Endodermal cell (in vitro differentiated cells): ENCODE data around the gene ODAM. TPM values are rescaled to one million over a fixed set of nuclear protein-coding genes. Genes with fewer than 3 reads are reported as not detected.
"Not testable (repeated sequence)": the region's sequence is repeated elsewhere in the genome, so short reads cannot be mapped to it uniquely, and the experiment has no call there.

Source experiments
- DNase-seq: peaks from one replicate; pipeline ENCODE4 v3.0.0-alpha.2; 2017
- H3K27ac ChIP-seq: 2 replicates; pipeline ENCODE4 v1.5.1; 2013; ENCODE audit warnings: mild to moderate bottlenecking, low read depth, low read length, moderate library complexity
- H3K27me3 ChIP-seq: 2 replicates; pipeline ENCODE4 v1.6.1; 2013; ENCODE audit warnings: mild to moderate bottlenecking, low read length, moderate library complexity; ENCODE audit not compliant: insufficient read depth, control insufficient read depth, poor library complexity, severe bottlenecking
- H3K36me3 ChIP-seq: 2 replicates; pipeline ENCODE4 v1.7.0; 2013; ENCODE audit warnings: mild to moderate bottlenecking, low read length, moderate library complexity; ENCODE audit not compliant: control insufficient read depth, insufficient read depth
- H3K4me1 ChIP-seq: one replicate; pipeline ENCODE4 v1.7.0; 2013; ENCODE audit warnings: low read length; ENCODE audit not compliant: control insufficient read depth, insufficient read depth
- H3K4me3 ChIP-seq: 2 replicates; pipeline ENCODE4 v1.5.1; 2013; ENCODE audit warnings: mild to moderate bottlenecking, low read length, moderate library complexity
- H3K9ac ChIP-seq: 2 replicates; pipeline ENCODE4 v1.6.1; 2013; ENCODE audit warnings: mild to moderate bottlenecking, low read length, moderate library complexity; ENCODE audit not compliant: poor library complexity, severe bottlenecking; ENCODE audit errors: extremely low read depth
- H3K9me3 ChIP-seq: 2 replicates; pipeline ENCODE4 v1.6.1; 2013; ENCODE audit warnings: mild to moderate bottlenecking, low read length, moderate library complexity; ENCODE audit not compliant: control insufficient read depth
- H3K27ac Mint-ChIP-seq: 2 replicates; pipeline ENCODE4 v1.8.0; 2020; ENCODE audit warnings: mixed read lengths
- H3K27me3 Mint-ChIP-seq: 2 replicates; pipeline ENCODE4 v1.8.0; 2021; ENCODE audit warnings: mild to moderate bottlenecking, mixed read lengths; ENCODE audit not compliant: insufficient read depth
- H3K36me3 Mint-ChIP-seq: 2 replicates; pipeline ENCODE4 v1.8.0; 2020; ENCODE audit warnings: low read depth, mixed read lengths
- H3K4me1 Mint-ChIP-seq: 2 replicates; pipeline ENCODE4 v1.8.0; 2020; ENCODE audit warnings: mixed read lengths
- H3K4me3 Mint-ChIP-seq: 2 replicates; pipeline ENCODE4 v1.8.0; 2020; ENCODE audit warnings: mild to moderate bottlenecking, moderate library complexity, mixed read lengths
- H3K9me3 Mint-ChIP-seq: 2 replicates; pipeline ENCODE4 v1.8.0; 2020; ENCODE audit warnings: mild to moderate bottlenecking, mixed read lengths
- CTCF ChIP-seq: fragments of 200-600 bp; sonication (generic); conservative IDR thresholded peaks from 2 replicates; pipeline ENCODE4 v1.5.0; 2021; ENCODE audit warnings: antibody characterized with exemption, mild to moderate bottlenecking
- WGBS, 2 experiments: methylation state at CpG; one replicate each; pipeline versions ENCODE4 v1.1.5 to v1.1.7; 2013; ENCODE audit warnings: missing lambda C conversion rate in 2 of 2, mixed read lengths in 1 of 2; ENCODE audit not compliant: insufficient coverage in 1 of 2, insufficient read length in 1 of 2; 5-methylcytosine and 5-hydroxymethylcytosine counted together
- total RNA-seq, 2 donors: library from RNA; stranded (reverse); fragmentation: NEBNext Ultra II Directional in 1 of 2; extraction: Animal tissue kit (Norgen Biotek cat#: 25700) in 1 of 2; gene quantifications; 2 replicates in 1 of 2; 3 replicates in 1 of 2; pipeline ENCODE4 v1.2.1, GENCODE V29; 2021

The ODAM gene
- total RNA-seq, 2 donors from 2014 or later, result not detected

GRCh38 chr4:70203601-70204000 lies 8.1 kb downstream of the ODAM start:
- no peak for DNase-seq
- Mint-ChIP-seq H3K4me3 (no peak overlapping the region), H3K27ac (no peak overlapping the region), H3K9me3 (no peaks in the 10 kb centered on the region), H3K27me3 (peaks cover 2% of the 10 kb centered on the region), H3K36me3 (no peaks in the 10 kb centered on the region), H3K4me1 (no peaks in the 10 kb centered on the region)
- 96% methylated on average over 1 of the region's 1 CpG; no CpG with 5 or more reads in 1 of the 2 experiments for WGBS, 2 experiments
- Histone ChIP-seq H3K27ac (no peak overlapping the region), H3K9me3 (no peaks in the 10 kb centered on the region), H3K4me1 (no peaks in the 10 kb centered on the region), H3K9ac (no peak overlapping the region), H3K4me3 (no peak overlapping the region), H3K36me3 (no peaks in the 10 kb centered on the region), H3K27me3 (no peaks in the 10 kb centered on the region)
- TF ChIP-seq CTCF, result no peak

- not testable (repeated sequence) for H3K27ac Mint-ChIP-seq, H3K4me3 Mint-ChIP-seq, H3K27me3 Mint-ChIP-seq, DNase-seq, H3K27ac ChIP-seq, H3K9me3 ChIP-seq, H3K36me3 ChIP-seq, H3K27me3 ChIP-seq, H3K4me1 Mint-ChIP-seq, H3K9ac ChIP-seq, H3K4me3 ChIP-seq, H3K36me3 Mint-ChIP-seq, H3K4me1 ChIP-seq
- H3K9me3 Mint-ChIP-seq, result peaks cover 15% of the 10 kb centered on the region
- WGBS, 2 experiments, result 83 to 96% methylated on average over 4 of the region's 4 CpGs
These were observed 17.2 kb downstream of the ODAM start for GRCh38 chr4:70212752-70213151.

- H3K27ac Mint-ChIP-seq, H3K27me3 ChIP-seq, H3K9ac ChIP-seq, DNase-seq, H3K36me3 Mint-ChIP-seq, H3K36me3 ChIP-seq, H3K4me3 ChIP-seq, H3K27me3 Mint-ChIP-seq, H3K4me1 ChIP-seq, H3K27ac ChIP-seq, H3K4me3 Mint-ChIP-seq, H3K4me1 Mint-ChIP-seq, H3K9me3 ChIP-seq: not testable (repeated sequence)
- H3K9me3 Mint-ChIP-seq, result peaks cover 12% of the 10 kb centered on the region
These were observed 20.6 kb downstream of the ODAM start for GRCh38 chr4:70216109-70216508.

GRCh38 chr4:70216550-70216949 lies 21.0 kb downstream of the ODAM start:
- not testable (repeated sequence) for DNase-seq, H3K4me3 ChIP-seq, H3K4me1 Mint-ChIP-seq, H3K9me3 ChIP-seq, H3K36me3 ChIP-seq, H3K27ac Mint-ChIP-seq, H3K27me3 Mint-ChIP-seq, H3K27ac ChIP-seq, H3K4me3 Mint-ChIP-seq, H3K27me3 ChIP-seq, H3K36me3 Mint-ChIP-seq, H3K9ac ChIP-seq, H3K4me1 ChIP-seq
- 100% methylated on average over 1 of the region's 1 CpG; no CpG with 5 or more reads in 1 of the 2 experiments for WGBS, 2 experiments
- H3K9me3 Mint-ChIP-seq, result peaks cover 12% of the 10 kb centered on the region

GRCh38 chr4:70221389-70221788 lies 25.9 kb downstream of the ODAM start:
- H3K9me3 ChIP-seq, H3K27ac Mint-ChIP-seq, H3K27me3 Mint-ChIP-seq, H3K4me1 ChIP-seq, H3K4me3 Mint-ChIP-seq, H3K9me3 Mint-ChIP-seq, DNase-seq, H3K4me1 Mint-ChIP-seq, H3K27me3 ChIP-seq, H3K4me3 ChIP-seq, H3K36me3 ChIP-seq, H3K27ac ChIP-seq, H3K9ac ChIP-seq, H3K36me3 Mint-ChIP-seq: not testable (repeated sequence)
- 95% methylated on average over 3 of the region's 3 CpGs; no CpG with 5 or more reads in 1 of the 2 experiments for WGBS, 2 experiments

- not testable (repeated sequence) for H3K27me3 Mint-ChIP-seq, H3K9me3 ChIP-seq, H3K27ac ChIP-seq, H3K27ac Mint-ChIP-seq, H3K27me3 ChIP-seq, DNase-seq, H3K9ac ChIP-seq, H3K4me3 Mint-ChIP-seq, H3K4me3 ChIP-seq, H3K4me1 Mint-ChIP-seq, H3K9me3 Mint-ChIP-seq, H3K36me3 ChIP-seq, H3K36me3 Mint-ChIP-seq, H3K4me1 ChIP-seq
These were observed 26.3 kb downstream of the ODAM start for GRCh38 chr4:70221818-70222217.
